Activated T-cell treated with anti-CD3 and anti-CD28 coated beads for 24 hours (primary cell): ENCODE data around the gene ARHGEF17.

ENCODE experiments used
- DNase-seq: peaks from one replicate; pipeline ENCODE4 v3.0.0-alpha.2; 2020; ENCODE audit warnings: low read depth

Gene ARHGEF17

GRCh38 chr11:73380897-73381410, 72.9 kb downstream of the ARHGEF17 start:
- no peak for DNase-seq

GRCh38 chr11:73381589-73381988, 73.5 kb downstream of the ARHGEF17 start:
- DNase-seq = no peak

- DNase-seq = no peak
Observed at GRCh38 chr11:73382183-73382582, 74.1 kb downstream of the ARHGEF17 start.

- no peak for DNase-seq
Observed at GRCh38 chr11:73382747-73383146, 74.7 kb downstream of the ARHGEF17 start.

- DNase-seq = no peak
Observed at GRCh38 chr11:73383249-73384124, 75.4 kb downstream of the ARHGEF17 start.

- no peak for DNase-seq
Observed at GRCh38 chr11:73384125-73384441, 76.0 kb downstream of the ARHGEF17 start.

GRCh38 chr11:73384531-73384871, 76.4 kb downstream of the ARHGEF17 start:
- no peak for DNase-seq

GRCh38 chr11:73384872-73385689, 77.0 kb downstream of the ARHGEF17 start:
- no peak for DNase-seq

- DNase-seq = no peak
Observed at GRCh38 chr11:73386016-73386415, 77.9 kb downstream of the ARHGEF17 start.

GRCh38 chr11:73386546-73386945, 78.5 kb downstream of the ARHGEF17 start:
- DNase-seq = no peak

GRCh38 chr11:73387594-73388264, 79.7 kb downstream of the ARHGEF17 start:
- no peak for DNase-seq

GRCh38 chr11:73388265-73389133, 80.4 kb downstream of the ARHGEF17 start:
- no peak for DNase-seq

- no peak for DNase-seq
Observed at GRCh38 chr11:73389134-73389525, 81.1 kb downstream of the ARHGEF17 start.

GRCh38 chr11:73389916-73390315, 81.8 kb downstream of the ARHGEF17 start:
- DNase-seq = no peak

- DNase-seq = no peak
Observed at GRCh38 chr11:73390601-73391565, 82.8 kb downstream of the ARHGEF17 start.

- DNase-seq = no peak
Observed at GRCh38 chr11:73391665-73392064, 83.6 kb downstream of the ARHGEF17 start.

- DNase-seq = no peak
Observed at GRCh38 chr11:73392108-73393010, 84.3 kb downstream of the ARHGEF17 start.

GRCh38 chr11:73393011-73393380, 84.9 kb downstream of the ARHGEF17 start:
- DNase-seq = no peak
